ENCODE results near the gene MSANTD7.

MSANTD7 gene

DNA sequence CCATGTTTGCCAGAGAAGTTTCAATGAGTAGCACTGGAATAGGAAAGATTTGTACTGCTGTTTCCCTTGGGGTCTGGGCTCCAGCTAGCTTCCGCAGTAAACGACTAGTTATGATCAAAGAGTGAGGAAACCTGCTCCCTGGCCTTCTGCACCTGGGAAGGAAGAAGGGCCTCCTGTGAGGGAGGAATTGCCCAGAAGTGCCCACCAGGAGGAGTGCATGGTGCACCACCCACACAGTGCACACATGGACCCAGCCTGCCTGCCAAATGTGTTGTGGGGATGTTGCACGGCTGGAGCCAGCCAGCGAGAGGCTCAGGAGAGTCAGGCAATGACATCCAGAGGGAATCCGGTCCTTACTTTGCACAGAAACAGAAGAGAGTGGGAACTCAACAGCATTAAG lies 36.4 kb upstream of the MSANTD7 start:
- H3K79me2 ChIP-seq (ENCODE audit: control insufficient read depth, low read length), result no peaks in the 10 kb centered on the region
- peaks cover 67% of the 10 kb centered on the region for H3K4me1 ChIP-seq (ENCODE audit: control insufficient read depth, low read length)
- H3K27ac ChIP-seq (ENCODE audit: low read depth, low read length), result no peak overlapping the region
- H3K9me3 ChIP-seq (ENCODE audit: control insufficient read depth, insufficient read depth, low read length), result no peaks in the 10 kb centered on the region
- no peaks in the 10 kb centered on the region for H3K9me2 ChIP-seq (replicated peaks; ENCODE audit: control insufficient read depth, low read length)
- TF ChIP-seq, protein P1, sequence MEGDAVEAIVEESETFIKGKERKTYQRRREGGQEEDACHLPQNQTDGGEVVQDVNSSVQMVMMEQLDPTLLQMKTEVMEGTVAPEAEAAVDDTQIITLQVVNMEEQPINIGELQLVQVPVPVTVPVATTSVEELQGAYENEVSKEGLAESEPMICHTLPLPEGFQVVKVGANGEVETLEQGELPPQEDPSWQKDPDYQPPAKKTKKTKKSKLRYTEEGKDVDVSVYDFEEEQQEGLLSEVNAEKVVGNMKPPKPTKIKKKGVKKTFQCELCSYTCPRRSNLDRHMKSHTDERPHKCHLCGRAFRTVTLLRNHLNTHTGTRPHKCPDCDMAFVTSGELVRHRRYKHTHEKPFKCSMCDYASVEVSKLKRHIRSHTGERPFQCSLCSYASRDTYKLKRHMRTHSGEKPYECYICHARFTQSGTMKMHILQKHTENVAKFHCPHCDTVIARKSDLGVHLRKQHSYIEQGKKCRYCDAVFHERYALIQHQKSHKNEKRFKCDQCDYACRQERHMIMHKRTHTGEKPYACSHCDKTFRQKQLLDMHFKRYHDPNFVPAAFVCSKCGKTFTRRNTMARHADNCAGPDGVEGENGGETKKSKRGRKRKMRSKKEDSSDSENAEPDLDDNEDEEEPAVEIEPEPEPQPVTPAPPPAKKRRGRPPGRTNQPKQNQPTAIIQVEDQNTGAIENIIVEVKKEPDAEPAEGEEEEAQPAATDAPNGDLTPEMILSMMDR (IDR thresholded peaks at IDR 0.05; ENCODE audit: low read depth, low read length, poor library complexity, severe bottlenecking), result peak; percentile 8
- no peak for TF ChIP-seq EZH2phosphoT487 (IDR thresholded peaks at IDR 0.05; ENCODE audit: borderline replicate concordance, low read length)
- no peaks in the 10 kb centered on the region for H4K20me1 ChIP-seq (ENCODE audit: control insufficient read depth, insufficient read depth, low read depth, low read length)
- no peak overlapping the region for H3K4me2 ChIP-seq (ENCODE audit: low read length)
- peaks cover 31% of the 10 kb centered on the region for H3F3A ChIP-seq (ENCODE audit: control insufficient read depth, insufficient read depth)
- no peak overlapping the region for H3K4me3 ChIP-seq (ENCODE audit: low read length)
- no peaks in the 10 kb centered on the region for H3K36me3 ChIP-seq (ENCODE audit: control insufficient read depth, low read length)
- H3K27me3 ChIP-seq (ENCODE audit: control insufficient read depth, low read length), result no peaks in the 10 kb centered on the region

DNA sequence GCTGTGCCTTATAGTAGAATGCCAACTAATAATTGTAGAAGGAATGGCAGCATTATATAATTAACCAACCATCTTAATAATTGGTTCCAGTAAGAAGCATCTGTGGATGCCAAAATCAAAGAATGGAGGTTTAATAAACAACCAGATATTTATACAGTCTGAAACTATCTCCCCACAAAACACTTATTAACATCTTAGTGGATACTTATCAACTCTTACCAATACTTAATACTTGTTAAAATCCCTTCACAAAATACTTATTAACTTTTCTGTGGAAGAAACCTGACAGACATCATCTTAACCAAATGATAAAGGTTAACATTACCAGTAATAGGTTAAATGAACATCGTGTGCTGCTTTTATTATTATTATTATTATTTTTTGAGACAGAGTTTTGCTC lies 34.3 kb upstream of the MSANTD7 start:
- Histone ChIP-seq H3K79me2 (ENCODE audit: control insufficient read depth, low read length) (no peaks in the 10 kb centered on the region), H3K27me3 (ENCODE audit: control insufficient read depth, low read length) (no peaks in the 10 kb centered on the region), H3K4me2 (ENCODE audit: low read length) (no peak overlapping the region), H3K9me2 (replicated peaks; ENCODE audit: control insufficient read depth, low read length) (no peaks in the 10 kb centered on the region), H3K4me1 (ENCODE audit: control insufficient read depth, low read length) (peaks cover 52% of the 10 kb centered on the region), H3K4me3 (ENCODE audit: low read length) (no peak overlapping the region), H3K36me3 (ENCODE audit: control insufficient read depth, low read length) (no peaks in the 10 kb centered on the region), H4K20me1 (ENCODE audit: control insufficient read depth, insufficient read depth, low read depth, low read length) (no peaks in the 10 kb centered on the region), H3K9me3 (ENCODE audit: control insufficient read depth, insufficient read depth, low read length) (no peaks in the 10 kb centered on the region), H3F3A (ENCODE audit: control insufficient read depth, insufficient read depth) (peaks cover 17% of the 10 kb centered on the region), H3K27ac (ENCODE audit: low read depth, low read length) (no peak overlapping the region)
- TF ChIP-seq, protein P1 (IDR thresholded peaks at IDR 0.05; ENCODE audit: low read depth, low read length, poor library complexity, severe bottlenecking), result no peak
- TF ChIP-seq EZH2phosphoT487 (IDR thresholded peaks at IDR 0.05; ENCODE audit: borderline replicate concordance, low read length), result no peak

DNA sequence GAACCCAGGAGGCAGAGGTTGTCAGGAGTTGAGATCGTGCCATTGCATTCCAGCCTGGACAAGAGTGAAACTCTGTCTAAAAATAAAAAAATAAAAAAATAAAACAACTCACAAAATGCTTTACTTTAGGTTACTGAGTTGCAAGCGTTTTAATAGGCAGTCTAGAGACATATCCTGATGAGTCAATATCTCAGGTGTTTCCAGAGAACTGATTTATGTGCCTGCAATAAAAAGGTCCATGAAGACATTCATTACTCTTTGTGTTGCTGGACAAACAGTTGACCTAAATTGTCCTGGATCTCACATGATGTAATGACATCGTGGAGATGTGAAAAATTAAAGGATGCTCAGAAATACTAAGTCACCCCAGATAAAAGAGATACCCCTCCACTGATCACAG lies 31.8 kb upstream of the MSANTD7 start:
- Histone ChIP-seq H3K9me2 (replicated peaks; ENCODE audit: control insufficient read depth, low read length) (no peaks in the 10 kb centered on the region), H3K27ac (ENCODE audit: low read depth, low read length) (no peak overlapping the region), H3K4me1 (ENCODE audit: control insufficient read depth, low read length) (peaks cover 45% of the 10 kb centered on the region), H3K4me3 (ENCODE audit: low read length) (no peak overlapping the region), H3K4me2 (ENCODE audit: low read length) (no peak overlapping the region), H3K79me2 (ENCODE audit: control insufficient read depth, low read length) (no peaks in the 10 kb centered on the region), H3K9me3 (ENCODE audit: control insufficient read depth, insufficient read depth, low read length) (no peaks in the 10 kb centered on the region), H3K36me3 (ENCODE audit: control insufficient read depth, low read length) (no peaks in the 10 kb centered on the region), H3K27me3 (ENCODE audit: control insufficient read depth, low read length) (no peaks in the 10 kb centered on the region), H4K20me1 (ENCODE audit: control insufficient read depth, insufficient read depth, low read depth, low read length) (no peaks in the 10 kb centered on the region), H3F3A (ENCODE audit: control insufficient read depth, insufficient read depth) (peaks cover 3% of the 10 kb centered on the region; the same call in 1 of the 2 replicates)
- TF ChIP-seq EZH2phosphoT487 (IDR thresholded peaks at IDR 0.05; ENCODE audit: borderline replicate concordance, low read length), result no peak
- TF ChIP-seq, protein P1 (IDR thresholded peaks at IDR 0.05; ENCODE audit: low read depth, low read length, poor library complexity, severe bottlenecking), result no peak
